HG02571 (cell line): ENCODE results near the gene BLACAT1.

Experiments
- ATAC-seq: cut with Tn5 transposase; IDR thresholded peaks from one replicate; pipeline ENCODE4 v1.9.1; 2021; ENCODE audit warnings: mild to moderate bottlenecking, moderate library complexity; ENCODE audit not compliant: unreplicated experiment

The BLACAT1 gene

DNA sequence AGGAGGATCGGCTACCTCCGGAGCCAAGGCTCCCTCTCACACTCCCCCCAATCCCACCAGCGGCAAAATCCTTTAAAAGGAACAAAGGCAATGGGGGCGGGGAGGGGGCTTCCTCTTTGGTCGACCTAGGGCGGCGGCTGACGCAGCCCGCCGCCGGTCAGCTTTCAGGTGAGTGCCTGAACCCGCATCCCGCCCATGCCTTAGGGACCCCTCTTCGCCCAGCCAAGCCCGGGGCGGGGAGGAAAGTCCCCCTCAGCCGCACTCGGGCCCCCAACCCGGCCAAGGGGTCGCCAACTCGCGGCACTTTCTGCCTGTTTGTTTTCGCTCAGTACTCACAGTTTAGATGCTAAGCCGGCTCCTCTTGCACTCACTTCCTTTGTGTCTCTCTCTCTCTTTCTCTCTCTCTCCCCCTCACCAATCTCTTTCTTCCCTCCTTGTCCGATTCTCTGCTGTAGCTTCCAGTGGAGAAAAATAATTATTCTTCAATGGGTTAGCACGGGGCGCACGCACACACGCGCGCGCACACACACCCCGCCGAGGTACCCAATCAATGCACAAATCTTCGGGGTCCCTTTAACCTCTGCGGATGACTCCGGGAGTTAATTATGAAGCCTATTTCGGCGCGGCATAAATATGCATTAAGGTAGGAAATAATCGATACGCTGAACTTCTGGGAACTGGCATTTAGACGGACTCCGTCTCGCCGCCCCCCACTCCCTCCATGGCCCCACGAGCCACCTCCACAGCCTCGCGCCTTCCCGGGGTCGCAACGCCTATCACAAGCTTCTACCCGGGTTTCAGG lies at the start of gene BLACAT1:
Gene BLACAT1 (minus strand): TSS at position 465 of the 802 bp plus-strand sequence.
- no peak for ATAC-seq

DNA sequence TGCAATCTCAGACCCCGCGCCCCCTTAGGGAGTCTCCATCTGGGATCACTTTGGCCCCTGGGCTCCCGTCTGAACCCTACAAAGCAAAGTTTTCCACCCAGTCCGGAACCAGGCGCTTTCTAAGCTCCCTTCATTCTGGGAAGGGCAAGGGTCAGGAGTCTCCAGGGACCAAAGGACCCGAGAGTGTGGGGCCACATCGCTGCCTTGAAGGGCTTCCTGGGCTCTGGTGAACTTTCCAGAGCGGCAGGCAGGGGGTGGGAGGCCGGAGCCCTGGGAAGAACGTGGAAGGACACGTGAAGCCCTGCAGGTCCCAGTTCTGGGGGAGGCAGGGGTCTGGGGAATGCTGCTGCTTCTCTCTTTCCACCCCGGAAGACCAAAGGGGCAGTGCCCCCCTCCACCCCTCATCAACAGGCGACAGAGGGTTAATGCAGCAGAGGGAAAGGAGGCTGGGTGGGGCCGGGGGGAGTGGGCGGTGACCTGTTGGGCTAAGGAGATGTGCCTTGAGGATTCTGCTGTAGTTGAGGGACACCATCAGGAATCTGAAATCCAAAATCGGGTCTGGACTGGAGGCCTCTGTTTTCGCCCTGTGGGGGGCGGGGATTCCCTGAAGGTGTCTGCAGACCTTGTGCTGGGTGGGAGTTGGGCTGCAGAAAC lies 49.4 kb upstream of the BLACAT1 start:
- no peak for ATAC-seq

DNA sequence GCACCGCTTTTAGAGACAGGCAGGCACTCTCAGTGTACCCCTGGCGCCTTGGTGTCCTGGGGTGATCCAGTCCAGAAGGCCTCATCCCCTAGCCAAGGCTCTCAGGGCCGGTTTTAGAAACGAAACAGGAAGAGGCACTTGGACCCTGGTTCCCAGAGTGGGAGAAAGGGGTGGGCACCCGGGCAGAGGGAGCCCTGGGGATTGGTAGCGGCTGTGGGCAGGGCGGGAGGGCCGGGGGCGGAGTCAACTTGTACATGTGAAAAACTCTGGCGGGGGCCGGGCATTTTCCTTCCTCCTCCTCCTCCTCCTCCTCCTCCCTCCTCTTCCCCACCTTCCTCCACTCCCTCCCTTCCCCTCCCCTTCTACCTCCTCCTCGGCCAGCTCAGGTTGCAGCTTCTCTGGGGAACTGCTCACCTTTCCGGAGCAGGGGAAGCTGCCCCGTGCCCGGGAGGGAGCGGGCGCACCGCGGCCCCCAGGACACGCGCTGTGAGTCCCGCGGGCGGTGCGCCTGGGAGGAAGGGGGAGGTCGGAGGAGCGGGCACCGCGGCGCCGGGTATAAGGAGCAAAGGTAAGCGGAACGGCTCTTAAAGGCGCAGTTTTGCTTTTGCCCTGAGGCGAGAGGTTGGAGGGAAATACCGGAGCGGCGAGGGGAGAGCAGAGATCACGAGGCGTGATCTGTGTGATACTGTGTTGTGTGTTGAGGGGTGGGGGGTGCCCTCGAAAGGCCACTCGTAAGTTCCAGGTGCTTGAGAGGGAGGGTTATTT lies 48.6 kb upstream of the BLACAT1 start, which contains the start of gene CDK18:
Gene CDK18 (plus strand): TSS at position 359 of the 765 bp plus-strand sequence. CDS start 18,499 bp downstream, outside the sequence.
- no peak for ATAC-seq

DNA sequence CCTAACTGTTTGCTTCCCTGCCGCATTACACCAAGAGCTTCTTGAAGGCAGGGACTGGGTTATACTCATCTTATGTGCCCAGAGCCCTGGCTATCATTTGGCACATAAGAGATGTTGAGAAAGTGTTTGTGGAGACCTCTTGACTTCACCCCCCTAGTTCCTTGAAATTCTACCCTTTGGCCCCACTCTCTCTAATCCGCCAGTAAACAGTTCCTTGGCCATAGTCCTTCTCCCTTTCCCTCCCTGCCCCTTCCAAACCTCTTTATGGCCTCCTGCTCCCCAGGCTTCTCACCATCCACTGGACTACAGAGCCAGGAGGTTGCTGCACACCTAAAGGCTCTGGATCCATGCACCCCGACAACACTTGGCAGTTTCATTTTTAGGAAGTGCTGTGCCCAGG lies 47.1 kb upstream of the BLACAT1 start:
- ATAC-seq = no peak

DNA sequence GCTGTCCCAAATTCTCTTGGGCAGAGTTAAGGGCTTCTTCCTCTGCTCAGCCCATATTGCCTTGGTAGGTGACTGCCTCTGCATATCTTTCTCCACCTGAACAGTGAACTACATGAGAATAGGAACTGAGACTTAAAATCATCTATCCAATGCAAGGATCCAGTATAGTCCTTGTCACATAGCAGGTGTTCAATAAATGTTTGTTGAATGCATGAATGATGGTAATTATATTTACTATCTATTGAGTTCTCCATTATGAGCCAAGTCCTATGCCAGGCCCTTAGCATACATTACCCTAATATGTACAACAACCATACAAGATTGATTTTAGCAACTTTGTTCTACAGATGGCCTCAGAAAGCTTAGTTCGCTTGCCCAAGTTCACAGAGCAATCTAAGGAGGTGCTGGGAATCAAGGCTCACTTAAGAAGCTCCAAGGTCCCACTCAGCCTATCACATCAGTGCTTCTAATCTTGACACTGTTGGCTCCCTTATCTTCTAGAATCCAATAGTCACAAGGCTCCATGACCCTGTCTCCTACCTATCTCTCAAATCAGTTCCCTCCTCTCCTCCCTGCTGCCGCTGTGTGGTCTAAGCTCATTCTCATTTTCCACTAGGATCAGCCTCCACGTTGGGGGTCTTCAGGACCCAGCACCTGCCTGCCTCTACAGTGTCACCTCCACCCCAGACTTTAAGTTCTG lies 46.4 kb upstream of the BLACAT1 start:
- no peak for ATAC-seq

DNA sequence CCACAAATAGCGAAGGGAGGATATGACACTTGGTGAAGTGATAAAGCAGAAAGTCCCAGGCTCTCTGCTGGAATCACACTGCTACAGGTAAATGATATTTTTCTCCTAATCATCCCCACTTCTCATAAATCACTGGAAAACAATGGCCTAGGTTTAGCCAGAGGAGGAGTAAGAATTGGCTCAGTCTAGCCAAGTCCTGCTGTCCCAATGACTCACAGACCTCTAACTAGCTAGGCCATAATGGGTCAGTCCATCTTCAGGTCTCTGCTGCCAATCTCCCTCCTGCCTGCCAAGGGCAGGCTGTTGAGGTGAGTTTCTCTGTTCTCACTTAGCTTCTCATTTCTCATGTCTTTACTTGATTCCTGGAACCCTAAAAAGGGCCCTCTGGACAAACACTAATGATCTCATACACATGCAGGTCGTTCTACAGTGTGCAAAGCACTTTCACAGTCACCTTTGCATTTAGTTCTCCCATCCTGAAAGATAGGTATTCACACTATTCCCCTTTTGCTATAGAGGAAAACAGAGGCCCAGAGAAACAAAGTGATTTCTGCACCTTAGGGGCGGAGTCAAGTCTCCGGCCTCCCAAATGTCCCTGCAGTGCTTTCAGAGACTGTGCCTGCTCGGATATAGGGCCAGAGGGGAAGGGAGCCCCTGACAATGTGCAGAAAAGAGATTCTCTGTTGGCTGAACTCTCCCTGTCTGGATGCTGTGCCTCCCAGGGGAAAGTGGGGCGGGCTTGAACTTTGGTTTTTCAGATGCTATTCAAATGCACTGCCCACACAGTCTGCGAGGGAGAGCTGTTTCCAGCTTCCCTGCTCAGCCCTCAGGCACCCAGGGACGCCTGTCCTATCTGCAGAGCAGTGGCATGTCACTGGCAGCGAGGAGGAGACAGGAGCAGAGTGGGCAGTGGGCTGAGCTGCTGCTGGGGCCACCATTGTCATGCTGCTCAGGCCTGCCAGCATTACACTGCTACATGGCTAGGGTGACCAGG lies 44.7 kb upstream of the BLACAT1 start:
- ATAC-seq = no peak

DNA sequence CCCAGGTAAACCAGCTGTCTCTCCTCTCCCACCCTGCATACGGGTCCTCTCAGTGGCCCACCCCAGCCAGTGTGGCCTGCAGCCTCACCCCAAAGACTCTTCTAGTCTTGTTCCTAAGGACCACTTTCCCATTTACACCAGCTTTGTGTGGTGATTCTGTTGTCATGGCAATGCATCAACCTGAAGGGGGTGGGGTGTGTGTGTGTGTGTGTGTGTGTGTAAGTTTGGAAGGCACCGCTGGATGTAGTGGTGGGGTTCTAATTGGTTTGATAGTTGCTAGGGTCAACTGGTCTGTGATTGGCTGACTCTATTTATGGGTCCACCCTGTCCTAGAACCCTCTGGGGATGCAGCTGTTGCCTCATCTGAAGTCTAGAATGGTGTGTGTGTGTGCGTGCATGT lies 43.9 kb upstream of the BLACAT1 start:
- ATAC-seq = no peak

DNA sequence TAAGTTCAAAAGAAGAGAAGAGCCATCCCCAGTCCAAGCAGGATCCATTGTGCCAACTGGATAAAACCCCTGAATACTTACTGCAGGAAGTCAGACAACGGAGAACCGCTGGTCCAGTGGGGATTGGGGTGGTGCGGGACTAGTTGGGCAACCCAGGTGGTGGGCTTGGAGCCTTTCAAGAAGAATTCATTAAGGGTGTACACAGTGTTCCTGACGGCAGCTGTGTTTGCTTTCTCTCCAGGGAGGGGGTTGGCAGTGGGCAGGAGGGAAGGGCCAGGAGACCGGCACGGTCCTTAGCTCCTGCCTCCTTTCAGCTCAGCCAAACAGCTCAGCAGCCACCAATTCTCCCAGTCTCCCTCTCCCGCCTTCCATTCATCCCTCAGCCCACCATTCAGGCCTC lies 41.5 kb upstream of the BLACAT1 start:
- ATAC-seq = no peak

DNA sequence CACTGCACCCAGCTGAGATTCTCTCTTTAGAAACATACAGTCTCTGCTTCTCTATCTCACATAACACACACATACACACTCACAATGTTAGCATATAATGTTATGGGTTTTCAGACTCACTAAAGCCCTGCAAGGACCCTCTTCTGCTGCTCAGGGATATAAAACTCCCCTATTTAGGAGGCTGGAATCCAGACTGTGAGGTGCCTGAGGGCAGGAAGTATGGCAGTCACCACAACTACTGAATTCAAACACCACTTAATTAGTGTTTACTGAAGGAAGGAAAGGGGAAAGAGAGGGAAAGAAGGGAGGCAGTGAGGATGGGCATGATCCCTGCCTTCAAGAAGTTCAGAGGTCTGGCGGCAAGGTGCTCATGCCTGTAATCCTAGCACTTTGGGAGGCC lies 40.8 kb upstream of the BLACAT1 start:
- ATAC-seq = no peak

DNA sequence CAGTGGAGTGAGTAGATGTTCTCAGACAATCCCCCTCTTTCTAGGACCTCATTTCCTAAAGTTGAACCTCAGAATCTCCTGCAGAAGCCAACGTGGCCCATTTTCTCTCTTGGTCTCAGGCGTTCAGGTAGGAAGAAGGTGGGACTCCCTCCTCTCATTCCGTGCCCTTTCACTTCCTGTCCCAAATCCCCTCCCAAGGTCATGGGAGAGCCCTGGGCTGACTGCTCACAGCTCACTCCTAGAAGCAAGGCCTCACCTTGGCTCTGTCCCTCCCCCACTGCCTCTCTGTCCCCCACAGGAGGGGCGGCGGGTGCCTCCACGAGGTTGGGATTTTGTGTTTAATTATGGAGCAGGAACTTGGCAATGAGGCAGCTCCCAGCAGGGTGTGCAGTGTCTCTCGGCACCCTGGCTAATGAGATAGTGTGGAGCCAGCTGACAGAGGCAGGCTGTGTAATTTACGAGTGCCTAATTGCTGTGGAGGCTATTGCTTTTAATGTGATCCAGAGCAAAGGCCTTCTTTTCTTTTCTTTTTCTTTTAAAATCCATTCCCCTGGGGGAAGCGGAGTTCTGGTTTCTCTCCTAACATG lies 39.5 kb upstream of the BLACAT1 start:
- no peak for ATAC-seq

DNA sequence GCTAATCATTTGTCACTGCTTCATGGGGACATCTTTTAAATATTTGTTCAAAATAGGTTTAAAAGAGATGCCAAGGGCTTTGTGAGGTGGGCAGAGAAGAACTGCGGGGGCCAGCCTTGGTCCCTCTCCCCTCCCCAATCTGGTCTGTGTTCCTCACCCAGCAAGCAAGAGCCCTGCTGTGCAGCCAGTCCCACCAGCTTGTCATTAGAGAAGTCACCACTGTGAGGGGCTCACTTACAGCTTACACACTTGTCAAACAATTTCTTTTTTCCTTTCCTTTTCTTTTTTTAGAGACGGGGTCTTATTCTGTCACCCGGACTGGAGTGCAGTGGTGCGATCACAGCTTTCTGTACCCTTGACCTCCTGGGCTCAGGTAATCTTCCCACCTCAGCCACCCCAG lies 38.3 kb upstream of the BLACAT1 start:
- no peak for ATAC-seq

DNA sequence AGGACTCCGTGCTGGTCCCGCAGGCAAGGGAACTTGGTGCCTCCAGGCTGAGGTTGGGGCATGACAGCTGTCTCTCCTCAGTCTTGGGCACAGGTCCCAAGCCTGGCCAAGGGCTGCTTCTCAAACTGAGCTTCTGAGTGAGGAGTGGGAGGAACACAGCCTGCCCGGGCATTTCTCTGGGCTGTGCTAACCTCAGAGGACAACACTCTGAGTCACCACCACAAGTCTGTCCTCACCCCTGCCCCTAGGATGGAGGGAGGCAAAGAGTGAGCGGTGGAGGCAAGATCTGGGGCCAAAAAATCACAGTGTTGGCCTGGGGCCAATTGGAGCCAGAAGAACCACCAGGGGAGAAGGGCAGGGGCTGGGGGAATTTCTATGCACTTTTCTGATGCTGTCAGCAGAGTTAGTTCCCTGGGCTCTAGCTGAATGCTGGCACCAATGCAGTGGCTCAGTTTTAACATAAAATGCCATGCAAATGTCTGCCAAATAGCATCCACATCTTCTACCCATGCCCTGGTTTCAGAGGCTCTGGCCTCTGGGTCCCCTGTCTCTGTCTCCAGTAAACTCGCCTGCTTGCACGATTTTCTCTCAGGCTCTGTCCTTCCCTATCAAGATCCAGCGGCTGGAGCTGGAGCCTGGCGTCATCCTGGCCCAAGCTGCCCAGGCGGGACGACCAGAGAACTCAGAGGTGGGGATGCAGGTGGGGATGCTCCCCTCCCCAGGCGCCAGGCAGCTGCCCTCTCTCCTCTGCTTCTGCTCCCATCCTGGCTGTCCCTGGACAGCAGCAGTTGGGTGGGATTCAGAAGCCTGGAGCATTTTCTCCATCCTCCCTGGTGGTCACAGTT lies 37.6 kb upstream of the BLACAT1 start:
- ATAC-seq = no peak

DNA sequence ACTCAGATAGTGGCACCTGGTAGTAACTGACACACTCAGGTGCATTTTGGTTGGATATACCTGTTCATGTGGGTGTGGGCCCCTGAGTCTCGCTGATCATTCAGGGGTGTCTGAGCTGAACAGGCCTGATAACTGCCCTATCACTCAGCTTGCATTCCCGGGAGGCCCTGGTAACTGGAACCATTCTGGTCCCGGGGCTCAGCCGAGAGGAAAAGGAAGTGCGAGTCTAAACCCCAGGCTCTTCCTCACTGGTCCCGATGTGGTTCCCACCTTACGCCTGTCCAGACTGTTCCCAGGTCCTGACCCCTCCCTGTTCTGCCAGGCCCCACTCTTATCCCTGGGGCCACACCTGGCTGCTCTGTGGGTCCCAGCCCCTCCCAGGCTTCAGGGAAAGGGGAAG lies 36.9 kb upstream of the BLACAT1 start:
- ATAC-seq = no peak

DNA sequence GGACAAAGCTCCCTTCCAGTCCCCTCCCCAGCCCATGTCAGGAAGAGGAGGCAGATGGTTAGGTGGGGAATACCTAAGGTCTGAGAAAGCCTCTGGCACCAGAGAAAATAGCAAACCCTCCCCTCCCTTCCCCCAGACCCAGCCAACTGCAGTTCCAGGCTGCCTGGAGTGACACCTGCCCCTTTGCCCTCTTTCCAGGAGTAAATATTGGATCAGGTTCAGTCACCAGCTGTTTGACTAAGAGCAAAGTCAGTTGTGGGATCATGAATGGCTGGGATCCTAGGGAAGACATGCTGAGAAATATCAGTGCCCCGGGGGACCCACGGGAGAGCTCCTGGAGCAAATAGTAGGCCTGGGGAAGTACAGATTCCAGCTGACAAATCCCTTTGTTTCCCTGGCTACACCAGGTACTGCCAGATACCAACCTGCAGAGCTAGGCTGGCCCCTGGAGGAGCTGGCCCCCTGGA lies 36.4 kb upstream of the BLACAT1 start:
- no peak for ATAC-seq

DNA sequence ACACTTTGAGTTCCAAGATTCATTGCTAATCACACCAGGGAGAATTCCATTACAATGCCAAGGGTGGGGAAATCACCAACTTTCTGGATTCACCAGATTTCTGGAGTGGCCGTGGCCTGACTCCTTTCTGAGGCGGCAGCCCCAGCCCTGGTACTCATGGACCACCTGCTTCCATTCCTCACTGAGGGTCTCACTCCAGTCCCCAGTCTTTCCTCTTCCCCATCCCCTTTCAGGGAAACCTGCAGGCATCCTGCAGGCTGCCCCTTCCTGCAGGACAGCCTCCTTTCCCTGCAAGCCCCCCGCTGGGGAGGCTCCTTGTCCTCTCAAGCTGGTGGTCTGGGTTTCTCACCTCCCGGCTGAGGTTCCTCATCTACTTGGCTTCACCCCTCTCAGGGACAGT lies 35.9 kb upstream of the BLACAT1 start:
- no peak for ATAC-seq

DNA sequence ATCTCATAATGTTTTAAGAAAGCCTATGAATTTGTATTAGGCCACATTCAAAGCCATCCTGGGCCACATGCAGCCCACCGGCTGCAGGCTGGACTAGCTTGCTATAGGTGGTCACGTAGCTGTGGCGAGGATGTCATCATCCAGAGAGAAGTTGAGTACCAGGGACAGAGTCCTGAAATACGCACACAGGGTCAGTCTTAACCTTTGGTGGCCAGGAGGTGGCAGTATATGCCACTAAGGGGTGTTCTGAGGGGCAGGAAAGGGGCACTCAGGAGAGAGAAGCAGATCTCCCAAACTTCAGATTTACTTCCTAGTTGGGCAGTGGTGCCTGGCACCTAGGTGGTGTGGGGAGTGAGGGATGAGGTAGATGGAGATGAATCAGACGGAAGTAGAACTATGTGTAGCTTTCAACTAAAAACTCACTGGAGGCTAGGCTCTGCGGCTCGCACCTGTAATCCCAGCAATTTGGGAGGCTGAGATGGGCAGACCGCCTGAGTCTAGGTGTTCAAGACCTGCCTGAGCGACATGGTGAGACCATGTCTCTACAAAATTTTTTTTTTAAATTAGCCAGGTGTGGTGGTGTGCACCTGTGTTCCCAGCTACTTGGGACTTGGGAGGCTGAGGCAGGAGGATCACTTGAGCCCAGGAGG lies 32.4 kb upstream of the BLACAT1 start:
- no peak for ATAC-seq

DNA sequence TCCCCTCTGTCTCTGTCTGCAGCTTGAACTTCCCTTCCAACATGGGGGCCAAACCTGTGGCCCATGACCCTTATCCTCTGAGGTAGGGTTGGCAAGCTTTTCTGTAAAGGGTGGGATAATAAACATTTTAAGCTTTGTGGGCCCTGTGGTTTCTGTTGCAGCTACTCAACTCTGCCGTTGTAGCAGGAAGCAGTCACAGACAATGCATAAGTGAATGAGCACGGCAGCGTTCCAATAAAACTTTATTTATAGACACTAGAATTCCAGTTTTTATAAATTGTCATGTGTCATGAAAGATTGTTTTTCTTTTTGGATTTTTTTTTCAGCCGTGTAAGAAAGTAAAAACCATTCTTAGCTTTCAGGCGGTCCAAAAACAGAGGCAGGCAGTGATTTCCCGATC lies 30.4 kb upstream of the BLACAT1 start:
- ATAC-seq = no peak
